ENCODE results near the gene EIF2S2.

The EIF2S2 gene

DNA sequence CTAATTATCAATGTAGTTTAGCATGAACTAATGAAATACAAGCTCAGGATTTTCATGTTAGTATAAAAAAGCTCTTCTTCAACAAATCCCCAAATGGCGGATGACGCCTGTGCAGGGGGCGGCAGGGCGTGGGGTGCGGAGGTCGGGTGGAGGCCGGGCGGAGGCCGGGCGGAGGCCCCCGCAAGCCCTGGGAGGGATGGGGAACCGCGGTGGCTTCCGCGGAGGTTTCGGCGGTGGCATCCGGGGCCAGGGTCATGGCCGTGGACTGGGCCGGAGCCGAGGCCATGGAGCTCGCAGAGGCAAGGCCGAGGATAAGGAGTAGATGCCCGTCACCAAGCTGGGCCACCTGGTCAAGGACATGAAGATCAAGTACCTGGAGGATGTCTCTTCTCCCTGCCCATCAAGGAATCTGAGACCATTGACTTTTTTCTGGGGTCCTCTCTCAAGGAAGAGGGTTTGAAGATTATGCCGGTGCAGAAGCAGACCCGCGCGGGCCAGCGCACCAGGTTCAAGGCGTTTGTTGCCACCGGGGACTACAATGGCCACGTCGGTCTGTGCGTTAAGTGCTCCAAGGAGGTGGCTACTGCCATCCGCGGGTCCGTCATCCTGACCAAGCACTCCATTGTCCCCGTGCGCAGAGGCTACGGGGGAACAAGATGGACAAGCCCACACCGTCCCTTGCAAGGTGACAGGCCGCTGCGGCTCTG lies 10.4 kb upstream of the EIF2S2 start:
- no peak for DNase-seq (ENCODE audit: low read depth in 2 of 2, low spot score in 1 of 2)

DNA sequence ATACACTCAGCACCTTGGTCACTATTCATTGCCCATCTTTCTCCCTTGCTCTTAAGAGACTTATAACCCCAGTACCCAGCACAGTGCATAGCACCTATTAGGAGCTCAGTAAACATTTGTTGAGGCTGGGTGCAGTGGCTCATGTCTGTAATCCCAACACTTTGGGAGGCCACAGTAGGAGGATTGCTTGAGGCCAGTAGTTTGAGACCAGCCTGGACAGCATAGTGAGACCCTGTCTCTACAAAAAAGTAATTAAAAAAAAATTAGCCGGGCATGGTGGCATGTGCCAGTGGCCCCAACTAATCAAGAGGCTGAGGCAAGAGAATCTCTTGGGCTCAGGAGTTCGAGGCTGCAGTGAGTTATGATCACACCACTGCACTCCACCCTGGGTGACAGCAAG lies 8.2 kb upstream of the EIF2S2 start:
- DNase-seq (ENCODE audit: low read depth in 2 of 2, low spot score in 1 of 2), result no peak

DNA sequence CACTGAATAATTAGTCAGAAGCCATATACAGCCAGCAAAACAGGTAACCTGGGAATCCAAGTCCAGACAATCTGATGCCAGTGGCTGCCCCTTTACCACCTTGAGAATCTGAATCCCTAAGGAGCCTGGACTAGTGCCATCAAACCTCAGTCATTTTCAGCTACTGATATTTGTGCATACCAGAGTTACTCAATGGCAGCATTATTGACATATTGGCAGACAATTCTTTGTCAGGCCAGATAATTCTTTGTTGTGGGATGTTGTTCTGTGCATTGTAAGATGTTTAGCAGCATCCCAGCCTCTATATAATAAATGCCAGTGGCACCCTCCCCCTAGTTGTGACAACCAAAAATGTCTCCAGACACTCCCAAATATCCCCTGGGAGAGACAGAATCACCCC lies 3.2 kb upstream of the EIF2S2 start:
- no peak for DNase-seq (ENCODE audit: low read depth in 2 of 2, low spot score in 1 of 2)

- DNase-seq (ENCODE audit: low read depth in 2 of 2, low spot score in 1 of 2), result no peak
Measured at GRCh38 chr20:34114809-34115208, 2.8 kb upstream of the EIF2S2 start.

GRCh38 chr20:34112600-34113101 lies 608 bp upstream of the EIF2S2 start:
- DNase-seq (ENCODE audit: low read depth in 2 of 2, low spot score in 1 of 2), result no peak

DNA sequence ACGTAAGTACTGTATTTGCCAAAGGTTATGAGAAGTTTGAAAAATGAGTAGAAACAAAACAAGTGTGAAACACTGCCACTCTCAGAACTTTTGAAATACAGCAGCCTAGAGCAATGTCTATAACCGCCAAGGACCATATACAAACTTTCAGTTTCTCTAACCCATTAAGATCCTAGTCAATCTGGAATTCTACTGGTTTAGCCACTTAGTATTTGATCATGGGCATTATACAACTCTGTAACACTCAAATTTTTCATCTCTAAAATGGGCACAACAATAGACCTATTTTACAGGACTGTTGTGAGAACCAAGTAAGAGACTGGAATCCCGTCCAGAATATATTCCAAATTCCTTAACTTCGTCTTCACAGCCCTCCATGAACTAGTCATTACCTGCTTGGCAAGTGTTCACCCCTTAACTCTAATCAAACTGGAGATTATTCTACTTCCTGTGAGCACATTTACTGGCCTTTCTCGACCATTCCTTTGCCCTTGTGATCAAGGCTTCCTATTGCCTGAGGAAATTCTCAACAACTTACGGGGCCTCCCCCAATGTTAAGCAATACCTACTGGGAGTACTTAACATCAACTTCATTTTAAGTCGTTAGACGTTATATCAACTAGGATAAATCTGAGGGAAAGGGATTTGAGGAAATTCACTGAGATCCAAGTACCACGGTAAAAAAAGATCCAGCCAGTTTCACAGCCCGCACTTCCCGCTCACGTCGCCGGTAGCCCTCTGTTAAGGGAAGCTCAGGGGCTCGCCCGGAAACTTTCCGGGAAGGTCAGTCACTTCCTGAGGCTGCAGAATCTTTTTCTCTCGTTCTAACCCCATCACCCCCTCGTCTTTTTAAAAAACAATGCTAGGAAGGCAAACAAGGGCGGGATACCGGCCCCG lies 1.1 kb downstream of the EIF2S2 start:
- DNase-seq (ENCODE audit: low read depth in 2 of 2, low spot score in 1 of 2), result no peak

DNA sequence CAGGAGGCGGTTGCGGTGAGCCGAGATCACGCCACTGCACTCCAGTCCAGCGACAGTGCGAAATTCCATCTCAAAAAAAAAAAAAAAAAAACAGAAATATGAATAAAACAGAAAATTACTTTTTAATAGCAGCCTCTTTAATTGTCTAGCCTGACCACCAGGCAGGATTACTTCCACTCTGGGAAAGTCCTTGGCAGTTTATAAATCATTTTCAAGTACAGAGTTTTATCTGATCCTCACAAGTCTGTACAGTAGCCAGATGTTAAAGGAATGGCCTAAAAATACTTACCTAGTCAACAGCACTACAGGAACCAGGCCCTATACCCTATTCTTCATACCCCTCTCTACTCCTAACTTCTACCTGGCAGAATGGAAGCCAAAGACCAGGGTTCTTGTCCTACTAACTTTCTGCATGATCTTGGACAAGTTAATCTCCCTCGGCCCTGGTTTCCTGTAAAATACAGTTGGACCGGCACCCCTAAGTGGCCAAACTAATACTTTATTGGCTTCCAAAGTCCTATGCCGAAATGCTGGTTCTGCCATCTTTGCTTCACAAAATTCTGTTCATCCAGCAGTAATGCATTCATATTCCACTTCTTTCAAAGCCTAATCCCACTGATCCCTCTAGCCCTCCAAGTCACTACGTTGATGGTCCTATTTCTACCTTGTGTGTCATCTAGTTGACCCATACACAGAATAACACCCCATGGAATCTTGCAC lies 1.9 kb downstream of the EIF2S2 start:
- DNase-seq (ENCODE audit: low read depth in 2 of 2, low spot score in 1 of 2), result no peak

DNA sequence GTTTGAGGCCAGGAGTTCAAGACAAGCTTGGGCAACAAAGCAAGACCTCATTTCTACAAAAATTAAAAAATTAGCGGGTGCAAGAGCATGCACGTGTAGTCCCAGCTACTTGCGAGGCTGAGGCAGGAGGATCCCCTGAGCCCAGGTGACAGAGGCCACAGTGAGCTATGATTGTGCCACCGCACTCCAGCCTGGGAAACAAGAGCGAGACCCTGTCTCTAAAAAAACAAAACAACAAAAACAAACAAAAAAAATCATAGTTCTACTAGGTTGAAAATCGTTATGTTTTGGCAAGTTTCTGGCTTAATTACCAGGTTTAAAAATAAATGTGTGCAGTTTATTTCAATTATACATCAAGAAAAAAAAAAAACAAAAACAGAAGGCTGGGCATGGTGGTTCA lies 2.6 kb downstream of the EIF2S2 start:
- DNase-seq (ENCODE audit: low read depth in 2 of 2, low spot score in 1 of 2), result no peak

- DNase-seq (ENCODE audit: low read depth in 2 of 2, low spot score in 1 of 2), result no peak
Measured at GRCh38 chr20:34108616-34109174, 3.3 kb downstream of the EIF2S2 start.

DNA sequence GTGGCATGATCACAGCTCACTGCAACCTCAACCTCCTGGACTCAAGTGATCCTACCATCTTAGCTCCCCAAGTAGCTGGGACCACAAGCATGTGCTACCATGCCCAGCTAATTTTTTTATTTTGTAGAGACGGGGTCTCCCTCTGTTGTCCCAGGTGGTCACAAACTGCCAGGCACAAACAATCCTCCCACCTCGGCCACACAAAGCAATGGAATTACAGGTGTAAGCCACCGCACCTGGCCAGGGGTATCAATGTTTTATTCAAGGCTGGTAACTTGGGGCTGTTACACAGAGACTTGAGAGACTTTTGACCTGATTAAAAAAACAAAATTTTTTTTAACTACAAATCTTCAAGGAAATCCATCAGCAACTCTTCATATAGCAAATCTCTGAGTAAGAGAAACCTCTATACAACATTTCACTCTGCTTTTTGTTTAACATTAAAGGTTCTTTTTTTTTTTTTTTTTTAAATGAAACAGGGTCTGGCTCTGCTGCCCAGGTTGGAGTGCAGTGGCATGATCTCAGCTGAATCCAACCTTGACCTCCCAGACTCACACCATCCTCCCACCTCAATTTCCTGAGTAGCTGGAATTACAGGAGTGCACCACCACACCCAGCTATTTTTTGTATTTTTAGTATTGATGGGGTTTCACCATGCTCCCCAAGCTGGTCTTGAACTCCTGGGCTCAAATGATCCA lies 5.9 kb downstream of the EIF2S2 start:
- DNase-seq (ENCODE audit: low read depth in 2 of 2, low spot score in 1 of 2), result no peak

DNA sequence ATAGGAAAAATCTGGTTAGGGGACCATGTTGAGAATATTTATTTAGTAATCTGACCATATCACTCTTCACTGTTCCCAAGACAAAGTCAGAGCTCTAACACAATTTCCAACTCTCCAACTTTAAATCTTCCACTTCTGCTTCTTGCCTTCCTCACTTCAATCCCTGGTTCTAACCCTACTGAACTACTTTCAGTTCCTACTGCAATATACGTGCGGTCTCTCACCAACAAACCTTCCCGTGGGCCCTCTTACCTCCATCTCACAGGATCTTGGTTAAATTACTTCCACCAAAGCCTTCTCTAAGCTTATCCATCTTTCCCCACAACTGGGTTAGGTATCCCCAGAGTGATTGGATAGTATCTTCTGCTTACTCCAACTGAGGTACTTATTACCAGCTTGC lies 8.0 kb downstream of the EIF2S2 start:
- no peak for DNase-seq (ENCODE audit: low read depth in 2 of 2, low spot score in 1 of 2)

GRCh38 chr20:34102342-34102741 lies 9.7 kb downstream of the EIF2S2 start:
- DNase-seq (ENCODE audit: low read depth in 2 of 2, low spot score in 1 of 2), result no peak

GRCh38 chr20:34100576-34100975 lies 11.5 kb downstream of the EIF2S2 start:
- DNase-seq (ENCODE audit: low read depth in 2 of 2, low spot score in 1 of 2), result no peak

DNA sequence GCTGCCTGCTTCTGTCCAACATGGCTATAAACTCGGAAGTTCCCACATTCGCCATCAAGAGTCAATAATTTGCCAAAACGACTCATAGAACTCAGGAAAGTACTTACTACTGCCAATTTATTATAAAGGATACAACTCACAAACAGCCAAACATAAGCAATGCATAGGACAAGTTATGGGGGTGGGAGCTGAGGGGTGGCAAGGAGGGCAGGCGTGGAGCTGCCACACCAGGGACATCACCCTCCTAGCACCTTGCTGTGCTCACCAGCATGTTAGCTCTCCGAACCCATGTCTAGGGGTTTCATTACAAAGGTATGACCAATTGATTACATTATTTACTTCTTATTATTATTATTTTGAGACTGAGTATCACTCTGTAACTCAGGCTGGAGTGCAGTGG lies 12.4 kb downstream of the EIF2S2 start:
- no peak for DNase-seq (ENCODE audit: low read depth in 2 of 2, low spot score in 1 of 2)

DNA sequence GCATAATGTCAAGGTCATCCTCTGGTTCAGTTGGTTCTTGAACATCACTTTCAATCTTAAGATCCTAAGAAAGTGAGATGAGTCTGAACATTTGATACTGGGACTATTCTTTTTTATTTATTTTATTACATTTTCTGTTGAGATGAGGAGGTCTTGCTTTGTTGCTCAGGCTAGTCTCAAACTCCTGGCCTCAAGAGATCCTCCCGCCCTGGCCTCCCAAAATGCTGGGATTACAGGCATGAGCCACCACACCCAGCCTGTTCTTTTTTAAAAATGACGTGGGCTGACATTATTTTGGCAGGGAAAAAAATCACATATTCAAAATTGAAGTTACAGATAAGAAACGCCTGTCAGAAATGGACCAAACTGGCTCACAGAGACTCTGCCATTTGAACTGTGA lies 13.5 kb downstream of the EIF2S2 start:
- no peak for DNase-seq (ENCODE audit: low read depth in 2 of 2, low spot score in 1 of 2)

DNA sequence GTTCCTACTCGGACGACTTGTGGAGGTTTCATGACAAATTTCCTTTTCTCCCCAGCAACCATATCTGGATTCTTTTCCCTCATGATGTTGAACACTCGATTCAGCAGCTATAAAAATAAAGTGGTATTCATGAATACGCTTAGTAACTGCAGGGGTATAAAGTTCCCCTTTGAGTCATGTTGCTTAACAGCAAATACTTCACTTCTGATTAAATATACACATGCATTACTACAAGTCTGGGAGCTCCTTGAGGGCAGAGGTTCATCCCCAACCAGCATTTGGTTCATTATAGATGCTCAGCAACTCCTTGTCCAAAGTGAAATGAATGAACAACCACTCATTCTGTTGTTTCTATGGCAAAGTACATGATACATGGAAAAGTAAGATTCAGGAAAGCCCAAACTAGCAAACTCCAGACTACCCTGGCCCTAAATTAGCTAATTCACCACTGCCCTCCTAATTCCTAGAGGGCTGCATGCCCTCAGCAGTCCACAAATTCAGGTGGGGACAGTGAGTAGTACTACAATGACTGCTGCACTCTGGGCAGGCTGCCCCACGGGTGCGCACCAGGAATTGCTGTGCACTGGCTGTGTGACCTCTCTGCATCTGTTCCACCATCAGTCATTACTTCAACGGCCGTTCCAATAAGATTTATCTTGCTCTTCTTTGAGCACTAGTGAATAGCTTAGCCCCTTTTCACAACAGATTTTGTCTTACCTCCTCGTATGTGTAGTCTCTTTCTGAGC lies 15.2 kb downstream of the EIF2S2 start:
- DNase-seq (ENCODE audit: low read depth in 2 of 2, low spot score in 1 of 2), result no peak

- no peak for DNase-seq (ENCODE audit: low read depth in 2 of 2, low spot score in 1 of 2)
Measured at GRCh38 chr20:34095825-34096224, 16.2 kb downstream of the EIF2S2 start.

DNA sequence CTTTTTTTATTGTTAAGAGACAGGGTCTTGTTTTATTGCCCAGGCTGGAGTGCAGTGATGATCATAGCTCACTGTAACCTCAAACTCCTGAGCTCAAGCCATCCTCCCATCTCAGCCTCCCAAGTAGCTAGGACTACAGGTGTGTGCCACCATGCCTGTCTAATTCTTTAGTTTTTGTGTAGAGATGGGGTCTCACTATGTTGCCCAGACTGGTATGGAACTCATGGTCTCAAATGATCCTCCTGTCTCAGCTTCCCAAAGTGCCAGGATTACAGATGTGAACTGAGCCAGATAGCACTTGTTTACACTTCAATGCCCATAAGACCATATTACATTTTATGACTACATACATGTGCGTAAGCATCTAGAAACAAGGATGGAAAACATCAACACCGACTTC lies 18.1 kb downstream of the EIF2S2 start:
- DNase-seq (ENCODE audit: low read depth in 2 of 2, low spot score in 1 of 2), result no peak

- DNase-seq (ENCODE audit: low read depth in 2 of 2, low spot score in 1 of 2), result no peak
Measured at GRCh38 chr20:34091637-34092200, 20.3 kb downstream of the EIF2S2 start.

GRCh38 chr20:34090645-34091044 lies 21.4 kb downstream of the EIF2S2 start:
- no peak for DNase-seq (ENCODE audit: low read depth in 2 of 2, low spot score in 1 of 2)
